Dermis blood vessel endothelial cell (primary cell): ENCODE data around the gene TSPYL6. TPM values are rescaled to one million over a fixed set of nuclear protein-coding genes. Genes with fewer than 3 reads are reported as not detected.

Experiments used
- total RNA-seq: library from RNA; depleted of rRNA; stranded (reverse); fragments of >200 nt; gene quantifications from 2 replicates; pipeline ENCODE4 v1.2.3, GENCODE V29; 2014

Gene TSPYL6
- total RNA-seq, 1 donor from 2014 or later: not detected

Other genes with a start within 250 kb of the TSPYL6 start
- gene ACYP2, start 140.6 kb downstream of the TSPYL6 start, total RNA-seq: 8.2 and 9.4 TPM in 2 replicates
- gene SPTBN1, start 200.1 kb upstream of the TSPYL6 start, total RNA-seq: 916 and 1,118 TPM in 2 replicates